ENCODE measurements around the gene DAAM1.

GRCh38 chr14:59295951-59296350 lies 107.5 kb downstream of the DAAM1 start:
- TF ChIP-seq CTCF (IDR thresholded peaks at IDR 0.05) (no peak), POLR2AphosphoS5 (IDR thresholded peaks at IDR 0.05) (no peak), POLR2A (IDR thresholded peaks at IDR 0.05) (no peak)

Data from breast epithelium (tissue), 3 donors.